HEK293 (cell line): ENCODE measurements around the gene PTX3.

Source experiments
- CTCF ChIP-seq: fragments of 450-650 bp; formaldehyde crosslinking; IDR thresholded peaks from 2 replicates; pipeline ENCODE4 v1.5.1; 2016; ENCODE audit warnings: missing biosample characterization, missing genetic modification characterization
- PRDM10 ChIP-seq: fragments of 450-650 bp; formaldehyde crosslinking; IDR thresholded peaks from 2 replicates; pipeline ENCODE4 v1.5.1; 2016; ENCODE audit warnings: missing biosample characterization, missing genetic modification characterization
- ZNF184 ChIP-seq: fragments of 450-650 bp; IDR thresholded peaks from 2 replicates; pipeline ENCODE4 v1.5.1; 2018; ENCODE audit warnings: missing biosample characterization, mild to moderate bottlenecking, missing genetic modification characterization

GRCh38 chr3:157420606-157421130 lies 16.0 kb upstream of the PTX3 start:
- TF ChIP-seq CTCF (tag by site-specific recombination) (no peak), ZNF184 (no peak), PRDM10 (tag by site-specific recombination) (no peak)
